Sigmoid colon (tissue), 7 donors: ENCODE measurements around the gene THRSP. TPM values are rescaled to one million over a fixed set of nuclear protein-coding genes. Genes with fewer than 3 reads are reported as not detected.

Experiments used
- DNase-seq: peaks from one replicate; pipeline ENCODE4 v3.0.0-alpha.2; 2019
- H3K27ac ChIP-seq, 4 donors: fragments of 200-600 bp; sonication (generic); one replicate each; pipeline ENCODE4 v1.5.1; 2016 to 2019; ENCODE audit warnings: mild to moderate bottlenecking in 1 of 4
- H3K27me3 ChIP-seq, 3 donors: fragments of 200-600 bp; sonication (generic); one replicate each; pipeline ENCODE4 v1.5.1; 2019; ENCODE audit warnings: mild to moderate bottlenecking in 1 of 3
- H3K36me3 ChIP-seq, 4 donors: fragments of 200-600 bp; sonication (generic); one replicate each; pipeline ENCODE4 v1.5.1; 2016 to 2019
- H3K4me1 ChIP-seq, 4 donors: fragments of 200-600 bp; sonication (generic); one replicate each; pipeline ENCODE4 v1.5.1; 2017 to 2019
- H3K4me3 ChIP-seq, 4 donors: fragments of 200-600 bp; sonication (generic); one replicate each; pipeline ENCODE4 v1.5.1; 2017 to 2019; ENCODE audit warnings: mild to moderate bottlenecking in 2 of 4, moderate library complexity in 1 of 4
- H3K9me3 ChIP-seq, 4 donors: fragments of 200-600 bp in 3 of 4; sonication (generic) in 3 of 4; one replicate each; pipeline versions ENCODE4 v1.5.1 to v1.6.1; 2013 to 2019
- CTCF ChIP-seq, 4 experiments: fragments of 450-650 bp in 3 of 4; fragments of 200-600 bp in 1 of 4; IDR thresholded peaks; one replicate each; pipeline ENCODE4 v1.5.1; 2016 to 2019; ENCODE audit warnings: antibody characterized with exemption in 4 of 4, mild to moderate bottlenecking in 3 of 4, moderate library complexity in 2 of 4
- EP300 ChIP-seq, 4 donors: sonication (generic); formaldehyde crosslinking; IDR thresholded peaks; one replicate each; pipeline ENCODE4 v1.6.1; 2017; ENCODE audit warnings: antibody characterized with exemption in 4 of 4
- POLR2A ChIP-seq, 2 donors: fragments of 450-650 bp; IDR thresholded peaks; one replicate each; pipeline ENCODE4 v1.6.1; 2016; ENCODE audit warnings: antibody characterized with exemption in 2 of 2, mild to moderate bottlenecking in 2 of 2, moderate library complexity in 2 of 2
- POLR2AphosphoS5 ChIP-seq, 4 donors: sonication (generic); formaldehyde crosslinking; IDR thresholded peaks; one replicate each; pipeline ENCODE4 v1.6.1; 2017; ENCODE audit warnings: antibody characterized with exemption in 4 of 4
- WGBS, 2 donors: extraction: QIAGEN DNeasy Blood & Tissue Kit; methylation state at CpG; one replicate each; pipeline ENCODE4 v1.1.7; 2013; 5-methylcytosine and 5-hydroxymethylcytosine counted together
- intact Hi-C: fragments of 100-400 bp; cut with DNase I; formaldehyde crosslinking; loops from one replicate; pipeline ENCODE4 v1.15.1; 2023
- polyA plus RNA-seq, 3 donors: library from polyadenylated mRNA; stranded (reverse); fragments of 200-250 nt; gene quantifications; one replicate each; pipeline ENCODE4 v1.2.3, GENCODE V29; 2013
- total RNA-seq, 4 donors: library from RNA; depleted of rRNA; stranded (reverse); fragments of >200 nt; gene quantifications; one replicate each; pipeline ENCODE4 v1.1.0, GENCODE V29; 2016
- donor health status: healthy with polysubstance abuse.
- donor health status: Bipolar disorder and iron deficiency.
- donor health status: healthy.

Gene THRSP
- total and polyA plus RNA-seq, 7 donors, result 1.8 to 3.4 TPM; not detected in 5

- DNase-seq, result no peak
- 91 to 96% methylated on average over 2 of the region's 2 CpGs for WGBS, 2 donors
Observed at GRCh38 chr11:78094250-78094649, 30.6 kb downstream of the THRSP start.

GRCh38 chr11:78097666-78098385 is 34.2 kb downstream of the THRSP start:
- H3K36me3 ChIP-seq, result peaks cover 0 to 33% (median 6%) of the 10 kb centered on the region in 4 donors
- intact Hi-C loops, result no loop called here

More at GRCh38 chr11:78094250-78094649, 30.6 kb downstream of the THRSP start:
- H3K36me3 ChIP-seq, result peaks cover 0 to 6% (median under 1%) of the 10 kb centered on the region in 4 donors
- H3K27me3 ChIP-seq, result no peaks in the 10 kb centered on the region
- H3K4me3 ChIP-seq, result no peak overlapping the region
- intact Hi-C loops, result no loop called here
- TF ChIP-seq CTCF (IDR thresholded peaks at IDR 0.05), result no peak
- no peak for TF ChIP-seq EP300 (IDR thresholded peaks at IDR 0.05)
- no peak for TF ChIP-seq POLR2A (IDR thresholded peaks at IDR 0.05)
- TF ChIP-seq POLR2AphosphoS5 (IDR thresholded peaks at IDR 0.05), result no peak
- H3K4me1 ChIP-seq, result no peaks in the 10 kb centered on the region
- H3K9me3 ChIP-seq, result no peaks in the 10 kb centered on the region
- H3K27ac ChIP-seq, result no peak overlapping the region

GRCh38 chr11:78099666-78100065 is 36.0 kb downstream of the THRSP start:
- Histone ChIP-seq H3K36me3 (peaks cover 0 to 42% (median 9%) of the 10 kb centered on the region in 4 donors), H3K4me3 (no peak overlapping the region), H3K4me1 (no peaks in the 10 kb centered on the region), H3K27ac (no peak overlapping the region), H3K9me3 (no peaks in the 10 kb centered on the region), H3K27me3 (no peaks in the 10 kb centered on the region)
- TF ChIP-seq CTCF (IDR thresholded peaks at IDR 0.05) (no peak), POLR2AphosphoS5 (IDR thresholded peaks at IDR 0.05) (no peak), POLR2A (IDR thresholded peaks at IDR 0.05) (no peak), EP300 (IDR thresholded peaks at IDR 0.05) (no peak)
- WGBS, 2 donors, result 86 to 92% methylated on average over 4 of the region's 4 CpGs
- intact Hi-C loops, result no loop called here
- no peak for DNase-seq

More at GRCh38 chr11:78097666-78098385, 34.2 kb downstream of the THRSP start:
- DNase-seq, result no peak
- Histone ChIP-seq H3K27ac (no peak overlapping the region), H3K4me1 (no peaks in the 10 kb centered on the region), H3K9me3 (no peaks in the 10 kb centered on the region), H3K27me3 (no peaks in the 10 kb centered on the region), H3K4me3 (no peak overlapping the region)
- TF ChIP-seq EP300 (IDR thresholded peaks at IDR 0.05) (no peak), POLR2A (IDR thresholded peaks at IDR 0.05) (no peak), CTCF (IDR thresholded peaks at IDR 0.05) (no peak), POLR2AphosphoS5 (IDR thresholded peaks at IDR 0.05) (no peak)
- 93 to 95% methylated on average over 7 of the region's 7 CpGs for WGBS, 2 donors

- peaks cover 0 to 39% (median 9%) of the 10 kb centered on the region in 4 donors for H3K36me3 ChIP-seq
Observed at GRCh38 chr11:78100261-78100660, 36.6 kb downstream of the THRSP start.

More at GRCh38 chr11:78100261-78100660, 36.6 kb downstream of the THRSP start:
- no peak overlapping the region for H3K4me3 ChIP-seq
- no peaks in the 10 kb centered on the region for H3K4me1 ChIP-seq
- DNase-seq, result no peak
- 74% methylated on average over 5 of the region's 5 CpGs for whole genome bisulfite sequencing, 2 donors
- H3K9me3 ChIP-seq, result no peaks in the 10 kb centered on the region
- no peaks in the 10 kb centered on the region for H3K27me3 ChIP-seq
- TF ChIP-seq CTCF (IDR thresholded peaks at IDR 0.05), result no peak
- no peak for TF ChIP-seq EP300 (IDR thresholded peaks at IDR 0.05)
- TF ChIP-seq POLR2AphosphoS5 (IDR thresholded peaks at IDR 0.05), result no peak
- TF ChIP-seq POLR2A (IDR thresholded peaks at IDR 0.05), result no peak
- intact Hi-C loops, result no loop called here
- H3K27ac ChIP-seq, result no peak overlapping the region
